SK-N-MC (cell line): Measurements from ENCODE around the gene KIAA1671.

Experiments
- EZH2 ChIP-seq: fragments of 200-600 bp; sonication (generic); IDR thresholded peaks from one replicate; pipeline ENCODE4 v1.6.1; 2017; ENCODE audit warnings: antibody characterized with exemption
- POLR2AphosphoS5 ChIP-seq: IDR thresholded peaks from 2 replicates; pipeline ENCODE4 v1.6.1; 2012; ENCODE audit warnings: mild to moderate bottlenecking, low read depth, low read length, borderline replicate concordance

- TF ChIP-seq POLR2AphosphoS5 (no peak), EZH2 (no peak)
These were observed 96.4 kb downstream of the KIAA1671 start for GRCh38 chr22:25048659-25049647.
